Bronchial epithelial cell (primary cell): Measurements from ENCODE around the gene HOOK2. TPM values are rescaled to one million over a fixed set of nuclear protein-coding genes. Genes with fewer than 3 reads are reported as not detected.
"Not testable (repeated sequence)": the region's sequence is repeated elsewhere in the genome, so short reads cannot be mapped to it uniquely, and the experiment has no call there.

Source experiments
- DNase-seq: peaks from one replicate; pipeline ENCODE4 v3.0.0-alpha.2; 2010; ENCODE audit warnings: low read depth
- FAIRE-seq: peaks from 2 replicates; lab custom pipeline; 2011; peaks lifted over from hg19 to GRCh38; lab: Jason Lieb, UNC
- H3K27me3 ChIP-seq: 2 replicates; pipeline ENCODE4 v1.5.1; 2011; ENCODE audit warnings: low read length; ENCODE audit not compliant: control insufficient read depth, insufficient read depth
- H3K36me3 ChIP-seq: 2 replicates; pipeline ENCODE4 v1.5.1; 2011; ENCODE audit warnings: low read length; ENCODE audit not compliant: control insufficient read depth, insufficient read depth
- H3K4me3 ChIP-seq: 2 replicates; pipeline ENCODE4 v1.5.1; 2011; ENCODE audit warnings: mild to moderate bottlenecking, low read depth, low read length, control low read depth
- total RNA-seq: library from RNA; depleted of rRNA; stranded (reverse); fragments of >200 nt; gene quantifications from 2 replicates; pipeline ENCODE4 v1.2.1, GENCODE V29; 2014
- TF ChIP-seq, protein P1 (sequence below): IDR thresholded peaks from 2 replicates; pipeline ENCODE4 v1.5.1; 2011; ENCODE audit warnings: mild to moderate bottlenecking, moderate library complexity, low read length, control low read depth, inconsistent platforms; ENCODE audit not compliant: insufficient read depth, severe bottlenecking

The HOOK2 gene
- total RNA-seq, 1 donor from 2014 or later: 58.7 TPM

GRCh38 chr19:12731337-12731736 lies 44.0 kb downstream of the HOOK2 start:
- H3K27me3 ChIP-seq: no peaks in the 10 kb centered on the region
- peaks cover 20% of the 10 kb centered on the region for H3K36me3 ChIP-seq
- FAIRE-seq (no peak), DNase-seq (no peak)
- TF ChIP-seq, protein P1, sequence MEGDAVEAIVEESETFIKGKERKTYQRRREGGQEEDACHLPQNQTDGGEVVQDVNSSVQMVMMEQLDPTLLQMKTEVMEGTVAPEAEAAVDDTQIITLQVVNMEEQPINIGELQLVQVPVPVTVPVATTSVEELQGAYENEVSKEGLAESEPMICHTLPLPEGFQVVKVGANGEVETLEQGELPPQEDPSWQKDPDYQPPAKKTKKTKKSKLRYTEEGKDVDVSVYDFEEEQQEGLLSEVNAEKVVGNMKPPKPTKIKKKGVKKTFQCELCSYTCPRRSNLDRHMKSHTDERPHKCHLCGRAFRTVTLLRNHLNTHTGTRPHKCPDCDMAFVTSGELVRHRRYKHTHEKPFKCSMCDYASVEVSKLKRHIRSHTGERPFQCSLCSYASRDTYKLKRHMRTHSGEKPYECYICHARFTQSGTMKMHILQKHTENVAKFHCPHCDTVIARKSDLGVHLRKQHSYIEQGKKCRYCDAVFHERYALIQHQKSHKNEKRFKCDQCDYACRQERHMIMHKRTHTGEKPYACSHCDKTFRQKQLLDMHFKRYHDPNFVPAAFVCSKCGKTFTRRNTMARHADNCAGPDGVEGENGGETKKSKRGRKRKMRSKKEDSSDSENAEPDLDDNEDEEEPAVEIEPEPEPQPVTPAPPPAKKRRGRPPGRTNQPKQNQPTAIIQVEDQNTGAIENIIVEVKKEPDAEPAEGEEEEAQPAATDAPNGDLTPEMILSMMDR: no peak
- H3K4me3 ChIP-seq: no peak overlapping the region

GRCh38 chr19:12730064-12730463 lies 45.3 kb downstream of the HOOK2 start:
- Histone ChIP-seq H3K4me3 (no peak overlapping the region), H3K36me3 (peaks cover 20% of the 10 kb centered on the region), H3K27me3 (no peaks in the 10 kb centered on the region)
- FAIRE-seq: no peak
- no peak for DNase-seq
- TF ChIP-seq, protein P1: no peak

DNA sequence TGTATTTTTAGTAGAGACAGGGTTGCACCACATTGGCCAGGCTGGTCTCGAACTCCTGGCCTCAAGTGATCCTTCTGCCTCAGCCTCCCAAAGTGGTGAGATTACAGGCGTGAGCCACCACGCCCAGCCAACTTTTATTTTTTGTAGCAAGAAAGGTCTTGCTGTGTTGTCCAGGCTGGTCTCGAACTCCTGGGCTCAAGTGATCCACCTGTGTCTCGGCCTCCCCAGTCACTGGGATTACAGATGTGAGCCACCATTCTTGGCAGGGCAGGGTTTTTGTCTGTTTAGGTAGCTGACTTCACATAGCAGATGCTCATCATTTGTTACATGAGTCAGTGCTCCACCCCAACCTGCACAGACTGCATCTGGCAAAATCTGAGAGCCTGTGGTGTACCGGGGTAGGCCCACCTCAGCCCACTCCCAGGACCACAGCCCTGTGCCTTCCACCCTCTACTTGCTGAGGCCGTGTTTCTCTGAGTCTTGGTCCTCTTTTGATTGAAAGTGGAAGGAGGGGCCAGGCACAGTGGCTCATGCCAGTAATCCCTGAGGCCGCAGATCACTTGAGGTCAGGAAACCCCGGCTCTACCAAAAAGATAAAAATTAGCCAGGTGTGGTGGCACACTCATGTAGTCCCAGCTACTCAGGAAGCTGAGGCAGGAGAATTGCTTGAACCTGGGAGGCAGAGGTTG lies 47.5 kb downstream of the HOOK2 start:
- DNase-seq (no peak), FAIRE-seq (no peak)
- no peak overlapping the region for H3K4me3 ChIP-seq
- no peaks in the 10 kb centered on the region for H3K27me3 ChIP-seq
- TF ChIP-seq, protein P1: no peak
- H3K36me3 ChIP-seq: peaks cover 20% of the 10 kb centered on the region

DNA sequence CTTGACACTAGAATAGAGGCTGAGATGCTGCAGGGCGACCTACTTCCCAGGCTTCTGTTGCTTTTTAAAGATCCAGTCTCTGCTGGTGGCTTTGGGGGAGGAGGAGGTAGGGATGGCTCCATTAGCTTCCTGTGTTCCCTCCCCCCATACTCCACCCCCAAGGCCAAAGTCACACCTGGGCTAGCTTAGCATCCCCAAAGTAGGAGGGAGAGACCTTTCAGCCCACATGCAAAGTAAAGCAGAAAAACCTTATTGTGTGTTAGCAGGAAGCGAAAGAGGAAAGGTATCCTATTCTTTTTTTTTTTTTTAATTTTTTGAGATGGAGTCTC lies 48.4 kb downstream of the HOOK2 start:
- H3K36me3 ChIP-seq: peaks cover 18% of the 10 kb centered on the region
- H3K4me3 ChIP-seq: no peak overlapping the region
- DNase-seq (no peak), FAIRE-seq (no peak)
- TF ChIP-seq, protein P1: no peak
- H3K27me3 ChIP-seq: no peaks in the 10 kb centered on the region

DNA sequence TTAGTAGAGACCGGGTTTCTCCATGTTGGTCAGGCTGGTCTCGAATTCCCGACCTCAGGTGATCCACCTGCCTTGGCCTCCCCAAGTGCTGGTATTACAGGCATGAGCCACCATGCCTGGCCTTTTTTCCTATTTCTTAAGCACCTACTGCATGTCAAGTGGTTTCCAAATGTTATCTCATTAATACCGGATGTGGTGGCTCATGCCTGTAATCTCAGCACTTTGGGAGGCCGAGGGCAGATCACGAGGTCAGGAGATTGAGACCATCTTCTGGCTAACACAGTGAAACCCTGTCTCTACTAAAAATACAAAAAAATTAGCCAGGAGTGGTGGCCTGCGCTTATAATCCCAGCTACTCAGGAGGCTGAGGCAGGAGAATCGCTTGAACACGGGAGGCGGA lies 49.7 kb downstream of the HOOK2 start:
- H3K27me3 ChIP-seq, FAIRE-seq, DNase-seq, H3K4me3 ChIP-seq: not testable (repeated sequence)
- peaks cover 11% of the 10 kb centered on the region for H3K36me3 ChIP-seq

DNA sequence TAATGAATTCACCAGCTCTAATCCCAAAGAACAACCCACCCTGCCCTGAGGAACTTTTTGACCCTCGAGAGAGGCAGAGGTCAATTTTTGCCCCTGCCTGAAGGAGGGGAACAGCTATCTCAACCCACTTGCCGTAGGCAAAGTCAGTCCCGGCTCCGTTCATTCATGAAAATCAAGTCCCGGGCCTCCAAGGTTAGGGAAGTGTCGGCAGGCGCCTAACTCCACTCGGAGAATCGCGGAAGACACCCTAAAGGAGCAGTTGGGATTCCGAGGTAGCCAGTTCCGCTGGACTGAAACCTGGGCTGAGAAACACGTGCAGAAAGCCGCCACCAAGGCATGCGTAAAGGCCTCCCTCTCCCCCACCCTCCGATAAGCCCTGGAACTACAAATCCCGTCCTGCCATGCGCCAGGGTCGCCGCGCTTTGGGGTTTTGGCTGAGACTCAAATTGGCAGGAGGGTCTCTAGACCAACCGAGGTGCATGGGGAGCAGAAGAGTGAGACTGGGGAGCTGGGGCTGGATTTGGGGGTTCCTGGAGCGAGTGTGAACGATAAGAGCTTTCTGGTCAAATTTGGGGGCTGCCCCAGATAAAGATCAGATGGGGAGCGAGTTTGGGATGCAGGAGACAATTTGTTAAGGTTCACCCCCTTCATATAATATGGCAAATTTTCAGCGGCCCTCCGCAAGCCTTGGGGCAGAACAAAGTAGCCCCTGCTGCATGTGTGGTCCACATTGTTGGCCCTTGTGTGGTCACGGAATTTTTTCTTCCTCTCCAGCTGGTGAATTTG lies 51.5 kb downstream of the HOOK2 start, which contains the start of gene TNPO2:
TNPO2 (minus strand) TSS at position 292 of the 786 bp plus-strand sequence. CDS start 2,955 bp downstream, outside the sequence.
- H3K27me3 ChIP-seq: no peaks in the 10 kb centered on the region
- TF ChIP-seq, protein P1: no peak
- peak within 1 kb of the TSS; percentile 89 for H3K4me3 ChIP-seq
- DNase-seq: peak; percentile 49
- peaks cover 6% of the 10 kb centered on the region for H3K36me3 ChIP-seq
- no peak for FAIRE-seq
